Loucy (cell line): ENCODE data around the gene CD27.
"Not testable (repeated sequence)": the region's sequence is repeated elsewhere in the genome, so short reads cannot be mapped to it uniquely, and the experiment has no call there.

Experiments
- H2AFZ ChIP-seq: fragments of 200-600 bp; sonication (generic); 2 replicates; pipeline ENCODE4 v1.6.0; 2016; ENCODE audit warnings: antibody characterized with exemption, mild to moderate bottlenecking, low read length, moderate library complexity
- H3F3A ChIP-seq: fragments of 200-600 bp; 2 replicates; pipeline ENCODE4 v1.6.0; 2016; ENCODE audit warnings: antibody characterized with exemption, low read depth, mild to moderate bottlenecking
- H3K27me3 ChIP-seq: fragments of 200-600 bp; sonication (generic); 2 replicates; pipeline ENCODE4 v1.6.1; 2014; ENCODE audit warnings: low read length, mild to moderate bottlenecking; ENCODE audit not compliant: insufficient read depth, poor library complexity, severe bottlenecking
- H3K36me3 ChIP-seq: fragments of 200-600 bp; sonication (generic); 2 replicates; pipeline ENCODE4 v1.6.1; 2016; ENCODE audit warnings: low read length; ENCODE audit not compliant: insufficient read depth
- H3K4me1 ChIP-seq: fragments of 200-600 bp; sonication (generic); 2 replicates; pipeline ENCODE4 v1.5.1; 2014; ENCODE audit warnings: low read length, mild to moderate bottlenecking; ENCODE audit not compliant: insufficient read depth, poor library complexity, severe bottlenecking
- H3K4me2 ChIP-seq: fragments of 200-600 bp; sonication (generic); 2 replicates; pipeline ENCODE4 v1.6.0; 2014; ENCODE audit warnings: antibody characterized with exemption, low read length, low read depth, mild to moderate bottlenecking; ENCODE audit not compliant: poor library complexity, severe bottlenecking
- H3K4me3 ChIP-seq: fragments of 200-600 bp; sonication (generic); 2 replicates; pipeline ENCODE4 v1.5.1; 2014; ENCODE audit warnings: low read length, mild to moderate bottlenecking, mixed read lengths; ENCODE audit not compliant: poor library complexity, severe bottlenecking
- H3K79me2 ChIP-seq: fragments of 200-600 bp; sonication (generic); 2 replicates; pipeline ENCODE4 v1.6.1; 2014; ENCODE audit warnings: low read length; ENCODE audit not compliant: insufficient read depth
- H3K9ac ChIP-seq: fragments of 200-600 bp; sonication (generic); 2 replicates; pipeline ENCODE4 v1.6.0; 2014; ENCODE audit warnings: mild to moderate bottlenecking, low read depth, low read length, moderate library complexity; ENCODE audit not compliant: poor library complexity, severe bottlenecking
- H3K9me2 ChIP-seq: fragments of 200-600 bp; sonication (generic); replicated peaks from 2 replicates; pipeline ENCODE4 v1.6.1; 2016; ENCODE audit warnings: low read depth, low read length, mixed read lengths
- H3K9me3 ChIP-seq: fragments of 200-600 bp; sonication (generic); 2 replicates; pipeline ENCODE4 v1.6.1; 2014; ENCODE audit warnings: mild to moderate bottlenecking, antibody characterized with exemption, low read length, low read depth; ENCODE audit not compliant: insufficient read depth
- H4K20me1 ChIP-seq: fragments of 200-600 bp; sonication (generic); 2 replicates; pipeline ENCODE4 v1.6.0; 2014; ENCODE audit warnings: antibody characterized with exemption, low read length, mild to moderate bottlenecking; ENCODE audit not compliant: insufficient read depth, poor library complexity, severe bottlenecking
- EZH2phosphoT487 ChIP-seq: fragments of 200-600 bp; IDR thresholded peaks from 2 replicates; pipeline ENCODE4 v1.6.1; 2018; ENCODE audit warnings: antibody characterized with exemption, mild to moderate bottlenecking, moderate library complexity, borderline replicate concordance
- TF ChIP-seq, protein P1 (sequence below): fragments of 200-600 bp; sonication (generic); conservative IDR thresholded peaks from 2 replicates; pipeline ENCODE4 v1.5.1; 2014; ENCODE audit warnings: mild to moderate bottlenecking, antibody characterized with exemption, low read length

The CD27 gene

DNA sequence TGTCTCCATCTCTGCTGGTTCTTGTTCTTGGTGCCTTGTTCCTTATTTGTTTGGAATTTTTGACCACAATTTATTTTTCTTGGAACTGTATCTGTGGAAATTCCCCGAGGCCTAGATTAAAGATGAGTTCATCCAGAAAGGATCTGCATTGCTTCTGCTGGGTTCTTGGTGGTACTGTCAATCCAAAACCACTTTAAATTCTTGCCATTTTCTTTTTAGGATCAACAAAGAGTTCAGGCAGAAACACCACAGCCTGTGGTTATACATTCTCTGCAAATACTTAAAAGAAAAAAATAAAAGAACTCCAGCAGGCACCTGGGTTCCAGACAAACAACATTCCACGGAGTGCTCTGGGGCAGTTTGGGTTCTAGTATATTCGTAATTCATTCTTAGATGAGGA is 31.7 kb downstream of the CD27 start:
- peaks cover 5% of the 10 kb centered on the region for H3K4me1 ChIP-seq
- no peaks in the 10 kb centered on the region for H3K27me3 ChIP-seq
- no peak overlapping the region for H3K4me3 ChIP-seq
- TF ChIP-seq, protein P1, sequence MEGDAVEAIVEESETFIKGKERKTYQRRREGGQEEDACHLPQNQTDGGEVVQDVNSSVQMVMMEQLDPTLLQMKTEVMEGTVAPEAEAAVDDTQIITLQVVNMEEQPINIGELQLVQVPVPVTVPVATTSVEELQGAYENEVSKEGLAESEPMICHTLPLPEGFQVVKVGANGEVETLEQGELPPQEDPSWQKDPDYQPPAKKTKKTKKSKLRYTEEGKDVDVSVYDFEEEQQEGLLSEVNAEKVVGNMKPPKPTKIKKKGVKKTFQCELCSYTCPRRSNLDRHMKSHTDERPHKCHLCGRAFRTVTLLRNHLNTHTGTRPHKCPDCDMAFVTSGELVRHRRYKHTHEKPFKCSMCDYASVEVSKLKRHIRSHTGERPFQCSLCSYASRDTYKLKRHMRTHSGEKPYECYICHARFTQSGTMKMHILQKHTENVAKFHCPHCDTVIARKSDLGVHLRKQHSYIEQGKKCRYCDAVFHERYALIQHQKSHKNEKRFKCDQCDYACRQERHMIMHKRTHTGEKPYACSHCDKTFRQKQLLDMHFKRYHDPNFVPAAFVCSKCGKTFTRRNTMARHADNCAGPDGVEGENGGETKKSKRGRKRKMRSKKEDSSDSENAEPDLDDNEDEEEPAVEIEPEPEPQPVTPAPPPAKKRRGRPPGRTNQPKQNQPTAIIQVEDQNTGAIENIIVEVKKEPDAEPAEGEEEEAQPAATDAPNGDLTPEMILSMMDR: no peak
- TF ChIP-seq EZH2phosphoT487: no peak
- no peaks in the 10 kb centered on the region for H3K36me3 ChIP-seq
- H3K4me2 ChIP-seq: no peak overlapping the region
- no peaks in the 10 kb centered on the region for H3K9me2 ChIP-seq
- H3K79me2 ChIP-seq: no peaks in the 10 kb centered on the region
- H2AFZ ChIP-seq: no peak overlapping the region
- H3F3A ChIP-seq: no peaks in the 10 kb centered on the region
- H3K9me3 ChIP-seq: no peaks in the 10 kb centered on the region
- no peak overlapping the region for H3K9ac ChIP-seq
- no peaks in the 10 kb centered on the region for H4K20me1 ChIP-seq

DNA sequence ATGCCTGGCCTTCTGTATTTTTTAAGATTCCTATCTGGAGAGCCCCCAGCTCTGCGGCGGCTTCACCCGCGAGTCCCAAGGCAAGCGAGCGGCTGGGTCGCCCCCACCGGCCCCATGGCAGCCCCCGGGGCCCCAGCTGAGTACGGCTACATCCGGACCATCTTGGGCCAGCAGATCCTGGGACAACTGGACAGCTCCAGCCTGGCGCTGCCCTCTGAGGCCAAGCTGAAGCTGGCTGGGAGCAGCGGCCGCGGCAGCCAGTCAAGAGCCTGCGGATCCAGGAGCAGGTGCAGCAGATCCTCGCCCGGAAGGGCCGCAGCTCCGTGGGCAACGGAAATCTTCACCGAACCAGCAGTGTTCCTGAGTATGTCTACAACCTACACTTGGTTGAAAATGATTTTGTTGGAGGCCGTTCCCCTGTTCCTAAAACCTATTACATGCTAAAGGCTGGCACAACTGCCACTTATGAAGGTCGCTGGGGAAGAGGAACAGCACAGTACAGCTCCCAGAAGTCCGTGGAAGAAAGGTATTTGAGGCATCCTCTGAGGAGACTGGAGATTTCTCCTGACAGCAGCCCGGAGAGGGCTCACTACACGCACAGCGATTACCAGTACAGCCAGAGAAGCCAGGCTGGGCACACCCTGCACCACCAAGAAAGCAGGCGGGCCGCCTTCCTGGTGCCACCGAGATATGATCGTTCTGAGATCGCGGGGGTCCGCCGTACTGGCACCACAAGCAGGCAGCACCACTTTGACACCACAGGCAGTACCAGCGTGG is 33.0 kb downstream of the CD27 start:
- not testable (repeated sequence) for H3K4me2 ChIP-seq, H3K9me2 ChIP-seq, H3K9ac ChIP-seq, H3K36me3 ChIP-seq, H3K9me3 ChIP-seq, H3K4me1 ChIP-seq, H3K27me3 ChIP-seq, H4K20me1 ChIP-seq, H3K4me3 ChIP-seq, H2AFZ ChIP-seq, H3K79me2 ChIP-seq, H3F3A ChIP-seq

DNA sequence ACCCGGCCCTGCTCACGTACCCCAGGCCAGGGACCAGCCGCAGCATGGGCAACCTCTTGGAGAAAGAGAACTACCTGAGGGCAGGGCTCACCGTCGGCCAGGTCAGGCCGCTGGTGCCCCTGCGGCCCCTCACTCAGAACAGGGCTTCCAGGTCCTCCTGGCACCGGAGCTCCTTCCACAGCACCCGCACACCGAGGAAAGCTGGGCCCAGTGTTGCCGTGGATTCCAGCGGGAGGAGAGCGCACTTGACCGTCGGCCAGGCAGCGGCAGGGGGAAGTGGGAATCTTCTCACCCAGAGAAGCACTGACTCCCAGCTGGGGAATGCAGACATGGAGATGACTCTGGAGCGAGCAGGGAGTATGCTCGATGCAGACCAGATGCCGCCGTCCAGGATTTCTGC is 33.7 kb downstream of the CD27 start:
- H3K9ac ChIP-seq: no peak overlapping the region
- no peaks in the 10 kb centered on the region for H3F3A ChIP-seq
- no peak overlapping the region for H3K4me3 ChIP-seq
- no peaks in the 10 kb centered on the region for H3K9me3 ChIP-seq
- no peak overlapping the region for H3K4me2 ChIP-seq
- no peaks in the 10 kb centered on the region for H3K27me3 ChIP-seq
- TF ChIP-seq, protein P1: no peak
- TF ChIP-seq EZH2phosphoT487: no peak
- H3K36me3 ChIP-seq: no peaks in the 10 kb centered on the region
- H4K20me1 ChIP-seq: no peaks in the 10 kb centered on the region
- H3K4me1 ChIP-seq: no peaks in the 10 kb centered on the region
- H2AFZ ChIP-seq: no peak overlapping the region
- H3K79me2 ChIP-seq: no peaks in the 10 kb centered on the region
- no peaks in the 10 kb centered on the region for H3K9me2 ChIP-seq

DNA sequence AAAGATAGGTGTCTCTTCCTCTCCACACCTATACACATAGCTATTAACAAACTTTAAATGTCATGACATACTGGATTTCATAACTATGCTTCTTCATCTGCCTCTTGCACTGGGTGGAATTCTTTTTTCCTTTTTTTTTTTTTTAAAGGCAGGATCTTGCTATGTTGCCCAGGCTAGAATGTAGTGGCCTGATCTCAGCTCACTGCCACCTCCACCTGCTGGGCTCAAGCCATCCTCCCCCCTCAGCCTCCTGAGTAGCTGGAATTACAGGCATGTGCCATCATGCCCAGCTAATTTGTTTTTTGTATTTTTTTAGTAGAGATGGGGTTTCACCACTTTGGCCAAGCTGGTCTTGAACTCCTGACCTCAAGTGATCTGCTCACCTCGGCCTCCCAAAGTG is 43.5 kb downstream of the CD27 start:
- H3K9me3 ChIP-seq: no peaks in the 10 kb centered on the region
- H3K4me2 ChIP-seq: no peak overlapping the region
- H3K9me2 ChIP-seq: no peaks in the 10 kb centered on the region
- H3K27me3 ChIP-seq: no peaks in the 10 kb centered on the region
- no peak overlapping the region for H3K9ac ChIP-seq
- peaks cover under 1% of the 10 kb centered on the region for H3F3A ChIP-seq
- H2AFZ ChIP-seq: no peak overlapping the region
- no peak overlapping the region for H3K4me3 ChIP-seq
- H3K36me3 ChIP-seq: peaks cover 9% of the 10 kb centered on the region; the same call in 1 of the 2 replicates
- peaks cover 18% of the 10 kb centered on the region for H3K79me2 ChIP-seq
- H3K4me1 ChIP-seq: peaks cover 10% of the 10 kb centered on the region
- TF ChIP-seq, protein P1: no peak
- TF ChIP-seq EZH2phosphoT487: no peak
- H4K20me1 ChIP-seq: peaks cover 13% of the 10 kb centered on the region
